ENCODE measurements around the gene PHOX2A.
A peak's percentile ranks its signal among the peaks of the same experiment; 100 is the strongest.

The PHOX2A gene

GRCh38 chr11:72247584-72247983 lies 3.6 kb upstream of the PHOX2A start:
- no peak for DNase-seq

DNA sequence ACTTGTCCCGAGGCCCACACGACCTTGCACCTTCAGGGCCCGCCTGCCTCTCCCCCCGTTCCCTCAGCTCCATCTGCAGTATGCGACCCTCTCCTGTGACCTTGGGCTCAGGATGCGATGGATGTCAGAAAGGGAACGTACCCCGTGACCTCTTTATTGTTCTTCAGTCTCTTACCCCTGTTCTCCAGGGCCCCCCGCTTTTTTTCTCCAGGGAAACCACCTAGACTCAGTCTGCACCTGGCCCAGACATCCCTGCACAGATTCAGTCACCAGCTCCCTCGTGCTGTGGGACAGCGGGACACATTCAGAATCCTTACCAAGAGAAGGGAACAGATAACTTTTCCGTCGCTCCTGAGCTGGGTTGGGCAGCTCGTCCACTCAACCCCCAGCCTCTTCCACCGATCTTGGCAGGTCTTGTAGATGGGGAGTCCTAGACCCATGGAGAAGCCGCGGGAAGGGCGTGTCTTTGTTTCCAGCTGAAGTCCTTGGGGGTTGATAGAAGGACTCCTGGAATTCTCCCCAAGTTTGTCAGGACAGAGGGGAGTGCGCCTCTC lies 1.4 kb upstream of the PHOX2A start:
- DNase-seq: no peak

- no peak for DNase-seq
Observed at GRCh38 chr11:72244361-72245262, 636 bp upstream of the PHOX2A start.

- DNase-seq: no peak
Observed at GRCh38 chr11:72243173-72244059, 560 bp downstream of the PHOX2A start.

- DNase-seq: no peak
Observed at GRCh38 chr11:72242141-72242540, 1.8 kb downstream of the PHOX2A start.

- no peak for DNase-seq
Observed at GRCh38 chr11:72241291-72241781, 2.6 kb downstream of the PHOX2A start.

GRCh38 chr11:72240461-72241290 lies 3.3 kb downstream of the PHOX2A start:
- DNase-seq: no peak

DNA sequence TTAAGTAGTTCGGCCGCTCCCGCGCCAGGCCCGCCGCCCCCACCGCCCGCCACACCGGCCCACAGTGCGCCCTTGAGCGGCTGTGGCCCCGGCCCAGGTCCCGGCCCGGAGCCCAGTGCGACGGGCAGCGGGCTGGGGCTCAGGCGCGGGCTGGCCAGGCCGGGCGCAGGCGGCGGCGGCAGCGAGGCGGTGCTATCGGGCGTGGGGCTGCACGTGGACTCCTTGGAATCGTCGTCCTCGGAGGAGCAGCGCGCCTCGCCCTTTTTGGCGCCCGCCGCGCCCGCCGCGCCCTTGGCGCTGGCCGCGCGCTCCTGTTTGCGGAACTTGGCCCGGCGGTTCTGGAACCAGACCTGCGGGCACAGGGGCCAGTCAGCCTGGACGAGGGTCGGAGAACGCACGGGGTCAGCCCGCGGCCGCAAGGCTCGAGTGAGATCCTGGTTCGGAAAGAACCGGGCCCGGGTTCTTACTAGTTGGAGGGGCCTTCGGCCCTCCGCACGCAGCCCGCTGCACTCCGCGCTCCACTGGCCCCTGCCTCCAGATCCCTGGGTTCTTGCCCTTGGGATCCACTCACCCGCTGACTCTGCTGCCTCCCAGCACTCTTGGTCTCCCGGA lies 4.0 kb downstream of the PHOX2A start:
- DNase-seq: no peak

DNA sequence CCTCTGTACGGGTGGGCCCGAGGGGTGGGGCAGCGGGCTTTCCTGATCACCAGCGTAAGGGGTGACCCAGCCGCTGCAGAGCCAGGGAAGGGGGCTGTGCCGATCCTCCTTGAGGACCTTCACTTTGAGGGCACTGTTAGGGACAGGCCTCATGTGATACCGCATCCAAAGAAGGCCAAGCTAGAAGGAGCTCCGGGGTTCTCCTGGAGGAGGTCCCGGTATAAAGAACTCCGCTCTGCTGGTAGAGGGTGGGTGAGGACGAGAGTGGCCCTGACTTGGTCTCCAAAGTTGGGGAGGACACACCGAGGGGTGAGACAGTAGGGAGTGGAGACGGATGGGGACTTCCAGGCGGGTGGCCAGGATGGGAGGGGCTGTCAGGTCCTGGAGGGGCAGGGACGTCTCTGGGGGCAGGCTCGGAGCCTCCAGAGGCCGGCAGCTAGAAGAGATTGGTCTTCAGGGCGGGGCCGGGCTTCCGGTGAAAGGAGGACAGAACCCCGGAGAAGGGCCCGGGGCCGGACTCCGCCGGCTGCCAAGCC lies 4.6 kb downstream of the PHOX2A start:
- DNase-seq: no peak

GRCh38 chr11:72238492-72239312 lies 5.3 kb downstream of the PHOX2A start:
- no peak for DNase-seq

GRCh38 chr11:72238040-72238450 lies 5.9 kb downstream of the PHOX2A start:
- DNase-seq: peak; percentile 56

GRCh38 chr11:72237112-72237931 lies 6.7 kb downstream of the PHOX2A start:
- no peak for DNase-seq

- DNase-seq: no peak
Observed at GRCh38 chr11:72236774-72237111, 7.2 kb downstream of the PHOX2A start.

- no peak for DNase-seq
Observed at GRCh38 chr11:72236083-72236697, 7.8 kb downstream of the PHOX2A start.

- DNase-seq: no peak
Observed at GRCh38 chr11:72235351-72236057, 8.5 kb downstream of the PHOX2A start.

DNA sequence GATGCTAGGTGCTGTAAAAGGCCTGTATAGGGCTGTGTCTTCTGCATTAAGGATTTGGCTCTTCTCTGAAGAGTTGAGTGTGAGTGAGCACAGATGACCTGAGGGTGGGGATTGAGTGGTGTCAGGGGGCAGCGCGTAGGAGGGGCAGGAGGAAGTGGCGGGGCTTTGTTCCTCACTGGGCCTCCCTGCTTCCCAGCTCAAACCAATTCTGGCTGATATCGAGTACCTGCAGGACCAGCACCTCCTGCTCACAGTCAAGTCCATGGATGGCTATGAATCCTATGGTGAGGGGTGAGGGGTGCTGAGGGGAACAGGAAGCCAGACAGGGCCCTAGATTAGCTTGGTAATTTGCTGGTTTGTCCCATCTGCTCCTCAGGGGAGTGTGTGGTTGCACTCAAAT lies 9.1 kb downstream of the PHOX2A start:
- no peak for DNase-seq

DNA sequence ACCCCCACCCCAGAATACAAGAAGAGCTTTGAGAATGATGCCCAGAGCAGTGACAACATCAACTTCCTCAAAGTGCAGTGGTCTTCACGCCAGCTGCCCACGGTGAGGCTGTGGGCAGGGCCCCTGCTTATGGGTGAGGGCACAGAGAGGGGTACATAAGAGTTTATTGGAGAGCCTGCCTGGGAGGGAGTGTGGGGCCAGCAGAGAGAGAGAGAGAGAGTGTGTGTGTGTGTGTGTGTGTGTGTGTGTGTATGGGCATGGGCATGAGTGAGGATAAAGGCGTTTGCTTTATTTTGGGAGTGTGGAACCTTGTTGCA lies 9.5 kb downstream of the PHOX2A start:
- DNase-seq: peak; percentile 17

DNA sequence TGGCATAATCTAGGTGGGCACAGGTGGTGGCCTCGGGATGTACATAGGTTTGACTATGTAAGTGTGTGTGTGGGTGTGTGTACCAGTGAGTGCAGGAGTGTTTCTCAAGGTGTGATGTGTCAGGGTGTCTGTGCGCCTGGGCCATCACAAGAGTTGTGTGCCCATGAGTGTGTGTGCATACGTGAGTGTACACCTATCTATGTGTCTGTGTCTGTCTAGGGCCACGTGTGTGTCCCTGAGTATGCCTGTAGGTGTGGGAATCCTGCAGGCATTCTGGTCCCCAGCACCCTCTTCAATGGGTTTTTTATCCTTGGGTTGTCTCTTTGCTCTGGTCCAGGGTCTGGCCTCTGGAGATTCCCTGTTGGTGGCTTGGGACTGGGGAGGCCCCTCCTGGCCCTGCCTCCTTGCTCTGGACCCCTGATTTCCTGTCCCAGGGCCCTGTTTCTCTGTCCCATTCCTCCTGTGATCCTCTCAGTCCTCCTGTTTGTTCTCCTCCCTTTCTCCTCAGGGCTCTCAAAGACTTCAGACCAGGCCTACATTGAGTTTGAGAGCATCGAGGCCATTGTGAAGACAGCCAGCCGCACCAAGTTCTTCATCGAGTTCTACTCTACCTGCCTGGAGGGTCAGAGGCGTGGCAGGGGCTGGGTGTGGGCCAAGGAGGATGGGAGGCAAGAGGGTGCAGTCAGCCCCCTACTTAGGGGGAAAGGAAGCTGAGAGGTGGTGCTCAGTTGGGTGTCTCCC lies 10.0 kb downstream of the PHOX2A start:
- peak; percentile 23 for DNase-seq
